Body of pancreas (tissue), 4 donors: ENCODE measurements around the gene TLCD3B. TPM values are rescaled to one million over a fixed set of nuclear protein-coding genes. Genes with fewer than 3 reads are reported as not detected.

Experiments
- ATAC-seq: fragments of 150-250 bp; one replicate; pipeline ENCODE4 v1.9.1; 2016
- DNase-seq, 4 donors: peaks; one replicate each; pipeline ENCODE4 v3.0.0-alpha.2; 2019
- H3K27ac ChIP-seq, 4 donors: fragments of 200-600 bp; sonication (generic); 1 replicate in 3 of 4; 2 replicates in 1 of 4; pipeline versions ENCODE4 v1.5.1 to v1.6.1; 2016 to 2019; ENCODE audit warnings: mild to moderate bottlenecking in 1 of 4, mixed read lengths in 1 of 4, moderate library complexity in 1 of 4
- H3K27me3 ChIP-seq, 2 donors: fragments of 200-600 bp; sonication (generic); one replicate each; pipeline ENCODE4 v1.6.0; 2016; ENCODE audit warnings: mild to moderate bottlenecking in 1 of 2
- H3K36me3 ChIP-seq, 2 donors: fragments of 200-600 bp; sonication (generic); replicated peaks in 1 of 2; 2 replicates each; pipeline ENCODE4 v1.5.1; 2016; ENCODE audit warnings: low read depth in 2 of 2; ENCODE audit not compliant: insufficient read depth in 1 of 2
- H3K4me1 ChIP-seq: fragments of 200-600 bp; sonication (generic); one replicate; pipeline ENCODE4 v1.6.0; 2016
- H3K4me3 ChIP-seq, 2 donors: fragments of 200-600 bp; sonication (generic); 1 replicate in 1 of 2; 2 replicates in 1 of 2; pipeline ENCODE4 v1.5.1; 2016 to 2019
- H3K9me3 ChIP-seq, 3 donors: fragments of 200-600 bp; sonication (generic); 1 replicate in 2 of 3; 2 replicates in 1 of 3; pipeline ENCODE4 v1.5.1; 2016
- POLR2A ChIP-seq, 3 donors: fragments of 450-650 bp; IDR thresholded peaks; one replicate each; pipeline ENCODE4 v1.6.1; 2016; ENCODE audit warnings: antibody characterized with exemption in 3 of 3, mild to moderate bottlenecking in 2 of 3
- WGBS, 2 donors: methylation state at CpG; one replicate each; pipeline ENCODE4 v1.1.5; 2017; 5-methylcytosine and 5-hydroxymethylcytosine counted together
- intact Hi-C: fragments of 100-400 bp; cut with DNase I; formaldehyde crosslinking; loops from one replicate; pipeline ENCODE4 v1.15.1; 2023
- total RNA-seq, 2 donors: library from RNA; depleted of rRNA; stranded (reverse); fragments of >200 nt; gene quantifications; one replicate each; pipeline ENCODE4 v1.1.0, GENCODE V29; 2016
- TF ChIP-seq, protein P1 (sequence below), 7 experiments: fragments of 450-650 bp in 4 of 7; fragments of 200-600 bp in 3 of 7; sonication (generic) in 3 of 7; IDR thresholded peaks; one replicate each; pipeline ENCODE4 v1.5.1; 2016 to 2019; ENCODE audit warnings: antibody characterized with exemption in 7 of 7

Gene TLCD3B
- total RNA-seq, 2 donors from 2014 or later = not detected

DNA sequence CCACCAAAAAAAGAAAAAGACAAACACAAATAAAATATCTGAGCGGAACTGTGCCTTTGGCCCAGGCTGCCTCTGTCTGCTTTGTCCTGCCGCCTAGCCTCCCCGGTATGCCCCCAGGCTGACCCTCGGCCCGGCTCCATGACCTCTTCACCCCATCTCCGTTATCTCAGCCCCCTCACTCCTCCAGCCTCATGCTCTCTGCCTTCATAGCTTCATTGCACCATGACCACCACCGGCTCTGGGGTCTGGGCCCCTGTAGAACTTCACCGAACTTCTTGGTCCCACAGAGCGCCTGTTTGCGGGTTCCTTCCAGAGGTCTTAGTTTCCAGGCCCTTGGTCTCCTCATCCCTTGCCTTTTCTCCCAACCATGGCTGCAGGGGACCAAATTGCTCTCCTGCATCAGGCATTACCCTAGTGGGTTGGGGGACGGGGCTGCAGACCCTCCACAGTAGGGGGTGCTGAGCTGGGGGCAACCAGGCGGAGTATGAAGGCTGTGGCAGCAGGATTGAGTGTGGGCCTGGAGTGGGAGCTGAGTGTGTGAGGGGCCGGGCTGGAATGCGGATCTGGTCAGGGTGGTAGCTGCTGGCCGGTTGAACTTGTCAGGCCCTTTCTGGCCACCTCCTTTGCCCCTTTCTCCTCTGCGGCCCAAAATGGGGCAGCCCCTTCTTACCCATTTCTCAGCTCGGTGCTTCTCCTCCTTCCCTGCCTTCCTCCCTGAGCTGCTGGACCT lies 42.6 kb downstream of the TLCD3B start:
- H3K36me3 ChIP-seq = peaks cover 28 to 34% of the 10 kb centered on the region in 2 donors
- no peaks in the 10 kb centered on the region for H3K4me1 ChIP-seq
- intact Hi-C loops = no loop called here
- TF ChIP-seq, protein P1, sequence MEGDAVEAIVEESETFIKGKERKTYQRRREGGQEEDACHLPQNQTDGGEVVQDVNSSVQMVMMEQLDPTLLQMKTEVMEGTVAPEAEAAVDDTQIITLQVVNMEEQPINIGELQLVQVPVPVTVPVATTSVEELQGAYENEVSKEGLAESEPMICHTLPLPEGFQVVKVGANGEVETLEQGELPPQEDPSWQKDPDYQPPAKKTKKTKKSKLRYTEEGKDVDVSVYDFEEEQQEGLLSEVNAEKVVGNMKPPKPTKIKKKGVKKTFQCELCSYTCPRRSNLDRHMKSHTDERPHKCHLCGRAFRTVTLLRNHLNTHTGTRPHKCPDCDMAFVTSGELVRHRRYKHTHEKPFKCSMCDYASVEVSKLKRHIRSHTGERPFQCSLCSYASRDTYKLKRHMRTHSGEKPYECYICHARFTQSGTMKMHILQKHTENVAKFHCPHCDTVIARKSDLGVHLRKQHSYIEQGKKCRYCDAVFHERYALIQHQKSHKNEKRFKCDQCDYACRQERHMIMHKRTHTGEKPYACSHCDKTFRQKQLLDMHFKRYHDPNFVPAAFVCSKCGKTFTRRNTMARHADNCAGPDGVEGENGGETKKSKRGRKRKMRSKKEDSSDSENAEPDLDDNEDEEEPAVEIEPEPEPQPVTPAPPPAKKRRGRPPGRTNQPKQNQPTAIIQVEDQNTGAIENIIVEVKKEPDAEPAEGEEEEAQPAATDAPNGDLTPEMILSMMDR (IDR thresholded peaks at IDR 0.05) = no peak
- TF ChIP-seq POLR2A (IDR thresholded peaks at IDR 0.05) = no peak
- H3K27ac ChIP-seq = no peak overlapping the region
- no peak overlapping the region for H3K4me3 ChIP-seq
- H3K9me3 ChIP-seq = no peaks in the 10 kb centered on the region
- no peaks in the 10 kb centered on the region for H3K27me3 ChIP-seq
- 92 to 94% methylated on average over 17 of the region's 17 CpGs for WGBS, 2 donors
- no peak for DNase-seq
- no peak for ATAC-seq

DNA sequence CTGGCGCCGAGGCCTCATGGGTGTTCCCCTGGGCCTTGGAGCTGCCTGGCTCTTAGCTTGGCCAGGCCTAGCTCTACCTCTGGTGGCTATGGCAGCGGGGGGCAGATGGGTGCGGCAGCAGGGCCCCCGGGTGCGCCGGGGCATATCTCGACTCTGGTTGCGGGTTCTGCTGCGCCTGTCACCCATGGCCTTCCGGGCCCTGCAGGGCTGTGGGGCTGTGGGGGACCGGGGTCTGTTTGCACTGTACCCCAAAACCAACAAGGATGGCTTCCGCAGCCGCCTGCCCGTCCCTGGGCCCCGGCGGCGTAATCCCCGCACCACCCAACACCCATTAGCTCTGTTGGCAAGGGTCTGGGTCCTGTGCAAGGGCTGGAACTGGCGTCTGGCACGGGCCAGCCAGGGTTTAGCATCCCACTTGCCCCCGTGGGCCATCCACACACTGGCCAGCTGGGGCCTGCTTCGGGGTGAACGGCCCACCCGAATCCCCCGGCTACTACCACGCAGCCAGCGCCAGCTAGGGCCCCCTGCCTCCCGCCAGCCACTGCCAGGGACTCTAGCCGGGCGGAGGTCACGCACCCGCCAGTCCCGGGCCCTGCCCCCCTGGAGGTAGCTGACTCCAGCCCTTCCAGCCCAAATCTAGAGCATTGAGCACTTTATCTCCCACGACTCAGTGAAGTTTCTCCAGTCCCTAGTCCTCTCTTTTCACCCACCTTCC lies 43.5 kb downstream of the TLCD3B start:
- WGBS, 2 donors = 92 to 95% methylated on average over 11 to 35 of the region's 35 CpGs
- H3K36me3 ChIP-seq = peaks cover 36 to 42% of the 10 kb centered on the region in 2 donors
- H3K9me3 ChIP-seq = no peaks in the 10 kb centered on the region
- no peak for TF ChIP-seq POLR2A (IDR thresholded peaks at IDR 0.05)
- TF ChIP-seq, protein P1 (IDR thresholded peaks at IDR 0.05) = no peak
- intact Hi-C loops = no loop called here
- H3K4me1 ChIP-seq = no peaks in the 10 kb centered on the region
- H3K27me3 ChIP-seq = no peaks in the 10 kb centered on the region
- no peak overlapping the region for H3K27ac ChIP-seq
- DNase-seq (no peak), ATAC-seq (no peak)
- H3K4me3 ChIP-seq = no peak overlapping the region

DNA sequence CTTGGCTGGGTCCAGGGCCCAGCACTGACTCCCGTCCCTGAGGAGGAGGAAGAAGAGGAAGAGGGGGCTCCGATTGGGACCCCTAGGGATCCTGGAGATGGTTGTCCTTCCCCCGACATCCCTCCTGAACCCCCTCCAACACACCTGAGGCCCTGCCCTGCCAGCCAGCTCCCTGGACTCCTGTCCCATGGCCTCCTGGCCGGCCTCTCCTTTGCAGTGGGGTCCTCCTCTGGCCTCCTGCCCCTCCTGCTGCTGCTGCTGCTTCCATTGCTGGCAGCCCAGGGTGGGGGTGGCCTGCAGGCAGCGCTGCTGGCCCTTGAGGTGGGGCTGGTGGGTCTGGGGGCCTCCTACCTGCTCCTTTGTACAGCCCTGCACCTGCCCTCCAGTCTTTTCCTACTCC lies 44.1 kb downstream of the TLCD3B start:
- H3K27me3 ChIP-seq = no peaks in the 10 kb centered on the region
- no peak overlapping the region for H3K4me3 ChIP-seq
- DNase-seq (no peak), ATAC-seq (no peak)
- H3K27ac ChIP-seq = no peak overlapping the region
- intact Hi-C loops = no loop called here
- WGBS, 2 donors = 89 to 96% methylated on average over 2 to 5 of the region's 5 CpGs
- H3K36me3 ChIP-seq = peaks cover 36 to 46% of the 10 kb centered on the region in 2 donors
- no peaks in the 10 kb centered on the region for H3K9me3 ChIP-seq
- H3K4me1 ChIP-seq = no peaks in the 10 kb centered on the region
- TF ChIP-seq POLR2A (IDR thresholded peaks at IDR 0.05) = no peak
- TF ChIP-seq, protein P1 (IDR thresholded peaks at IDR 0.05) = no peak

DNA sequence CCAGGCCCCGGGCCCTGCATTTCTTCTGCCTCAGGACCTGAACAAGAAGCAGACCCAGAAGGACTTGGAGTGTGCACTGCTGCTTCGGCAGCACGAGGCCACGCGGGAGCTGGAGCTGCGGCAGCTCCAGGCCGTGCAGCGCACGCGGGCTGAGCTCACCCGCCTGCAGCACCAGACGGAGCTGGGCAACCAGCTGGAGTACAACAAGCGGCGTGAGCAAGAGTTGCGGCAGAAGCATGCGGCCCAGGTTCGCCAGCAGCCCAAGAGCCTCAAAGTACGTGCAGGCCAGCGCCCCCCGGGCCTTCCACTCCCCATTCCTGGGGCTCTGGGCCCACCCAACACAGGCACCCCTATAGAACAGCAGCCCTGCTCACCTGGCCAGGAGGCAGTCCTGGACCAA lies 44.8 kb downstream of the TLCD3B start:
- 89 to 100% methylated on average over 1 to 20 of the region's 20 CpGs for WGBS, 2 donors

More for the DNA sequence above, 44.8 kb downstream of the TLCD3B start:
- TF ChIP-seq, protein P1 (IDR thresholded peaks at IDR 0.05) = no peak
- TF ChIP-seq POLR2A (IDR thresholded peaks at IDR 0.05) = no peak
- DNase-seq (no peak), ATAC-seq (no peak)
- no peak overlapping the region for H3K4me3 ChIP-seq
- no peaks in the 10 kb centered on the region for H3K4me1 ChIP-seq
- no peak overlapping the region for H3K27ac ChIP-seq
- peaks cover 36 to 53% of the 10 kb centered on the region in 2 donors for H3K36me3 ChIP-seq
- intact Hi-C loops = no loop called here
- no peaks in the 10 kb centered on the region for H3K9me3 ChIP-seq
- no peaks in the 10 kb centered on the region for H3K27me3 ChIP-seq
